Measurements from ENCODE around the gene RASGRP4.

RASGRP4 gene

DNA sequence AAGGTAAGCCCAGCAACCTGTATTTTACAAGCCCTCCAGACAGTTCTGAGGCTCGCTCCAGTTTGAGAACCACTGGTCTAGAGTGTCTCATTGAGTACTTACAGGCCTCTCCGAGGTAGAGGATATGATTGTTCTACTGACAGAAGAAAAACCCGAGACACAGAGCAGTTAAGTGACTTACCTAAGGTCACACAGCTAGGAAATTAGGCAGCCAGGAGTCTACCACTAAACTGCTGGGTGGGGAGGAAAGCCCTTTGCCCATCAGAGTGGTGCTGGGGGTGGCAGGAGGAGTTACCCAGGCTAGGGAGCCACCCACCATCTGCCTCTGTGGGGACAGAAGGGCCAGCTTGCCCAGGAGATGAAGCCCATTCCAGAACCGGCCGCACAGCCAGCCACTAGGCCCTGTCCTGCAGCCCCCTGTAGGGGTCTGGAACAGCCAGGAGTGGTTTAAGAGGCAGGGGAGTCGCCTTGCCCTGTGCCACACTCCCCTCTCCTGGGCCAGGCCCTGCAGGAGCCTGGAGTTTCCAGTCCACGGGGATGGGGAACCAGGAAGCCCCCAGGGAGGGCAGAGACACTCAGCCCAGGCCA is 703 bp downstream of the RASGRP4 start:
- Histone ChIP-seq H3K27me3 (ENCODE audit: insufficient read depth, insufficient read length) (no peaks in the 10 kb centered on the region), H3K9ac (ENCODE audit: insufficient read length, low read depth) (peak overlapping the region; percentile 63), H3K4me3 (ENCODE audit: insufficient read length, low read depth) (peak overlapping the region; percentile 5), H3K36me3 (ENCODE audit: insufficient read depth, insufficient read length, low read length) (no peaks in the 10 kb centered on the region), H3K4me1 (ENCODE audit: insufficient read depth, insufficient read length) (peaks cover 7% of the 10 kb centered on the region), H3K9me3 (ENCODE audit: insufficient read depth, low read length) (no peaks in the 10 kb centered on the region)
- TF ChIP-seq SUZ12 (IDR thresholded peaks at IDR 0.05; ENCODE audit: extremely low read depth, insufficient read depth, insufficient read length): no peak
- no peak for TF ChIP-seq ZNF274 (IDR thresholded peaks at IDR 0.05; ENCODE audit: low read depth, low read length)
- no peak for TF ChIP-seq YY1 (IDR thresholded peaks at IDR 0.05; ENCODE audit: insufficient read depth, insufficient read length)
- no peak for DNase-seq (ENCODE audit: low read depth, low spot score)

DNA sequence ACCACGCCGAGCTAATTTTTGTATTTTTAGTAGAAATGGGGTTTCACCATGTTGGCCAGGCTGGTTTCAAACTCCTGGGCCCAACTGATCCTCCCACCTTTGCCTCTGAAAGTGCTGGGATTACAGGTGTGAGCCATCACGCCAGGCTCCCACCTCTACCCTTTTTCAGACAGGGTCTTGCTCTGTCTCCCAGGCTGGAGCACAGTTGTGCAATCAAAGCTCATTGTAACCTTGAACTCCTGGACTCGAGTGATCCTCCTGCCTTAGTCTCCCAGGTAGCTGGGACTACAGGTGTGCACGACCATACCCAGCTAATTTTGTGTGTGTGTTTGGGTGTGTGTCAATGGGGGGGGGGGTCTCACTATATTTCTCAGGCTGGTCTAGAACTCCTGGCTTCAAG is 1.7 kb downstream of the RASGRP4 start:
- H3K27me3 ChIP-seq (ENCODE audit: insufficient read depth, insufficient read length): no peaks in the 10 kb centered on the region
- H3K9ac ChIP-seq (ENCODE audit: insufficient read length, low read depth): no peak overlapping the region
- H3K9me3 ChIP-seq (ENCODE audit: insufficient read depth, low read length): no peaks in the 10 kb centered on the region
- DNase-seq (ENCODE audit: low read depth, low spot score): no peak
- H3K4me3 ChIP-seq (ENCODE audit: insufficient read length, low read depth): no peak overlapping the region
- no peak for TF ChIP-seq ZNF274 (IDR thresholded peaks at IDR 0.05; ENCODE audit: low read depth, low read length)
- no peak for TF ChIP-seq YY1 (IDR thresholded peaks at IDR 0.05; ENCODE audit: insufficient read depth, insufficient read length)
- no peak for TF ChIP-seq SUZ12 (IDR thresholded peaks at IDR 0.05; ENCODE audit: extremely low read depth, insufficient read depth, insufficient read length)
- H3K36me3 ChIP-seq (ENCODE audit: insufficient read depth, insufficient read length, low read length): no peaks in the 10 kb centered on the region
- peaks cover 7% of the 10 kb centered on the region for H3K4me1 ChIP-seq (ENCODE audit: insufficient read depth, insufficient read length)

DNA sequence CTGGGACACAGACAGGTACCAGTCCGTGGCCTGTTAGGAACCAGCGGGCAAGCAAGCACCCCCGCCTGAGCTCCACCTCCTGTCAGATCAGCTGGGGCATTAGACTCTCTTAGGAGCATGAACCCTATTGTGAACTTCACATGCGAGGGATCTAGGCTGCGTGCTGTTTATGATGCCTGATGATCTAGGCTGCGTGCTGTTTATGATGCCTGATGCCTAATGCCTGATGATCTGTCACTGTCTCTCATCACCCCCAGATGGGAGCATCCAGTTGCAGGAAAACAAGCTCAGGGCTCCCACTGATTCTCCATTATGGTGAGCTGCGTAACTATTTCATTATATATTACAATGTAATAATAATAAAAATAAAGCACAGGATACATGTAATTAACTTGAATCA is 3.6 kb downstream of the RASGRP4 start:
- DNase-seq (ENCODE audit: low read depth, low spot score): no peak
- Histone ChIP-seq H3K9me3 (ENCODE audit: insufficient read depth, low read length) (no peaks in the 10 kb centered on the region), H3K27me3 (ENCODE audit: insufficient read depth, insufficient read length) (peaks cover 4% of the 10 kb centered on the region), H3K36me3 (ENCODE audit: insufficient read depth, insufficient read length, low read length) (no peaks in the 10 kb centered on the region), H3K9ac (ENCODE audit: insufficient read length, low read depth) (no peak overlapping the region), H3K4me1 (ENCODE audit: insufficient read depth, insufficient read length) (peaks cover 7% of the 10 kb centered on the region), H3K4me3 (ENCODE audit: insufficient read length, low read depth) (no peak overlapping the region)
- TF ChIP-seq ZNF274 (IDR thresholded peaks at IDR 0.05; ENCODE audit: low read depth, low read length) (no peak), SUZ12 (IDR thresholded peaks at IDR 0.05; ENCODE audit: extremely low read depth, insufficient read depth, insufficient read length) (no peak), YY1 (IDR thresholded peaks at IDR 0.05; ENCODE audit: insufficient read depth, insufficient read length) (no peak)

DNA sequence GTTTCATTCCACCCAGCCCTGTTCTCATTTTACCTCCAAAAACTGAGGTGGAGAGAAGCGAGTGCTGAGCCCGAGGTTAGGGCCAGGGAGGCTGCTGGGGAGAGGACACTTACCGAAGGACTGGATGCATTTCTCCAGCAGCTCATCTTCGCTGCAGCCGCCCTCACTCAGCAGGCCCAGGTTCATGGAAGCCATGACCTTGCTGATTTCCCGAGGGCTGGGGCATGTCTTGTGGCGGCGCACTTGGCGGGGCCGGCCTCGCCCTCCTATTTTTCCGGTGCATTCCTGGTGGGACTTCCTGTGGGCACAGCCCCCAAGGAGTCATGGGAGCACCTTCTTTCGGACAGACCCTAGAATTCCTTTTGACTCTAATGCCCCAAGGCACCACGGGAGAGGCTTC is 4.2 kb downstream of the RASGRP4 start:
- Histone ChIP-seq H3K36me3 (ENCODE audit: insufficient read depth, insufficient read length, low read length) (no peaks in the 10 kb centered on the region), H3K9ac (ENCODE audit: insufficient read length, low read depth) (no peak overlapping the region), H3K27me3 (ENCODE audit: insufficient read depth, insufficient read length) (peaks cover 4% of the 10 kb centered on the region), H3K9me3 (ENCODE audit: insufficient read depth, low read length) (no peaks in the 10 kb centered on the region), H3K4me1 (ENCODE audit: insufficient read depth, insufficient read length) (peaks cover 12% of the 10 kb centered on the region), H3K4me3 (ENCODE audit: insufficient read length, low read depth) (no peak overlapping the region)
- DNase-seq (ENCODE audit: low read depth, low spot score): no peak
- TF ChIP-seq ZNF274 (IDR thresholded peaks at IDR 0.05; ENCODE audit: low read depth, low read length) (no peak), YY1 (IDR thresholded peaks at IDR 0.05; ENCODE audit: insufficient read depth, insufficient read length) (no peak), SUZ12 (IDR thresholded peaks at IDR 0.05; ENCODE audit: extremely low read depth, insufficient read depth, insufficient read length) (no peak)

DNA sequence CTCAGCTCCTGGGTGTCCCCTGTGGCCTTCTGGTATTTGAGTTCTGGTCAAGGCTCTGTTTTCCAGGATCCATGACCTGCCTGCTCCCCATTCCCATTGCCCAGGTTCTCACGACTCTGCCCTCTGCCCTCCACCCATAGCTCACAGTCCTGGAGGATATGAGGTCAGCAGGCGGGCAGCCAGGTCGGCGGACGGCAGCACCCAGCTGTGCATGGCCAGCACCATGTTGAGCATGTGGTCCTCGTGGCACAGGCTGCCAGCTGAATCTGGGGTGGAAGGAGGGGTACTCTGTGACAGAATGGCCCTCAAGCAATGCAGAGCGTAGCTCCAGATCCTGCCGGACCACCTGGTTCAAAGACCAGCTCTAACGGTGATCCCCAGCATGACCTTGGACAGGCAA is 5.1 kb downstream of the RASGRP4 start:
- DNase-seq (ENCODE audit: low read depth, low spot score): no peak
- Histone ChIP-seq H3K36me3 (ENCODE audit: insufficient read depth, insufficient read length, low read length) (no peaks in the 10 kb centered on the region), H3K9ac (ENCODE audit: insufficient read length, low read depth) (no peak overlapping the region), H3K27me3 (ENCODE audit: insufficient read depth, insufficient read length) (peaks cover 4% of the 10 kb centered on the region), H3K4me3 (ENCODE audit: insufficient read length, low read depth) (no peak overlapping the region), H3K4me1 (ENCODE audit: insufficient read depth, insufficient read length) (peaks cover 12% of the 10 kb centered on the region), H3K9me3 (ENCODE audit: insufficient read depth, low read length) (no peaks in the 10 kb centered on the region)
- no peak for TF ChIP-seq SUZ12 (IDR thresholded peaks at IDR 0.05; ENCODE audit: extremely low read depth, insufficient read depth, insufficient read length)
- TF ChIP-seq ZNF274 (IDR thresholded peaks at IDR 0.05; ENCODE audit: low read depth, low read length): no peak
- TF ChIP-seq YY1 (IDR thresholded peaks at IDR 0.05; ENCODE audit: insufficient read depth, insufficient read length): no peak

DNA sequence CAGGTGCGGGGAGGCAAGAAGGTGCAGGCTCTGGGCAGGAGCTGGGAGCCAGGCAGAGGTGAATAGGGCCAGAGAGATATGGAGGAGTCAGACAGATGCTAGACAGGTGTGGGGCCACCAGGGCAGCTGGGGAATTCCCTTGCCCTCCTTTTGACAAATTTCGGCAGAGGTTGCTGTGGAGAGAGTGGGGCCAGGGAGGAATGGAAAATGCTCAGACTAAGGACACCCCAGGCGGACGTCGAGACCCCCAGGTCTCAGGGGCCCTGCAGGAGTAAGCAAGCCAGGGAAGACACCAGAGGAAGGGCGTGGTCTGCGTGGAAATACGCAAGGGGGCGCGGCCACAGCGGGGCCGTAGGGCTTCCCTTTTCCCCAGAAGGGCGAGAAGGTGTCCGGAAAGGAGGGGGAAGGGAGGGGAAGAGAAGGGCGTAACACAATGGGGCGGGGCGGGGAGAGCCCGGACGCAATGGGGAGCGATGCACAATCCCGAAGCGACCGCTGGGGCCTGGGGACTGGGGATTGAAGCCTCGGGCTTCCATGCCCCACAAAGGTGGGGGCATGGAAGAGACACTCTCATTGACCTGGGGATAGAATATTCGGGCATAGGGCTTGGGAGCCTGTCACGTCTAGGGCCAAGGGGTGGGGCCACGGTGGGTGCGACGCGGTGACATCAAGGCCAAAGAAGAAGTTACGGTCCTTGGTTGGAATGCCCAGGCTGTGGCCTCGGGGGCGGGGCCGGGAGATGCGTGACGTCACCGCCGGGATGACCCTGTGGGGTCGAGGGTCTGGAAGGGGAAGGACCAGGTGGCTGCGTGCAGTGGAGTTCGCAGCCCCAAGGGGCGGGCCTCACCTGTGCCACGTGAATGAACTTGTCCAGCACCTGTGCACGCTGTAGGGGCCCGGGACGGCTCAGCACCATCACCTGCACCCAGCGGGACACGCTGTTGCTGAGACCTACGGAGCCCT is 8.2 kb downstream of the RASGRP4 start:
- DNase-seq (ENCODE audit: low read depth, low spot score): no peak

DNA sequence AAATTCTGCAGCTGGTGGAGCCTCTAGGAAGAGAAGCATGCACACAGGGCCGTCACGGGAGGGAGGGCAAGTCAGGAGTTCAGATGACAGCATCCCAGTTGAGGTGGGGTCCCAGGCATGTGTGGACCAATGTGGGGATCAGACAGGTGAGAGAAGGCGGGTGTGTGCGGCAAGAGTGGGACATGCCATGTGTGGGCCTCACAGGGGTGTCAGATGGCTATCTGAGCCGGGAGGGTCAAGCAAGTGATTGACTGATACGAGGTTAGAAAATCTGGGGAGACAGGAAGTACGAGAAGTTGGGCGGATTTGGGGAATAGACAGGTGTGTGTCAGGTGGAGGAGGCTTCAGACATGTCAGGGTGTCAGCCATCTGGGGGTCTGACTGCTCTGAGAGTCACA is 8.9 kb downstream of the RASGRP4 start:
- no peak for TF ChIP-seq ZNF274 (IDR thresholded peaks at IDR 0.05; ENCODE audit: low read depth, low read length)
- TF ChIP-seq YY1 (IDR thresholded peaks at IDR 0.05; ENCODE audit: insufficient read depth, insufficient read length): no peak
- no peak for TF ChIP-seq SUZ12 (IDR thresholded peaks at IDR 0.05; ENCODE audit: extremely low read depth, insufficient read depth, insufficient read length)
- Histone ChIP-seq H3K9ac (ENCODE audit: insufficient read length, low read depth) (peak overlapping the region; percentile 64), H3K27me3 (ENCODE audit: insufficient read depth, insufficient read length) (peaks cover 4% of the 10 kb centered on the region), H3K4me3 (ENCODE audit: insufficient read length, low read depth) (peak overlapping the region; percentile 19), H3K4me1 (ENCODE audit: insufficient read depth, insufficient read length) (peaks cover 5% of the 10 kb centered on the region), H3K36me3 (ENCODE audit: insufficient read depth, insufficient read length, low read length) (no peaks in the 10 kb centered on the region), H3K9me3 (ENCODE audit: insufficient read depth, low read length) (no peaks in the 10 kb centered on the region)
- no peak for DNase-seq (ENCODE audit: low read depth, low spot score)

More for the DNA sequence above, 8.2 kb downstream of the RASGRP4 start:
- Histone ChIP-seq H3K4me3 (ENCODE audit: insufficient read length, low read depth) (peak overlapping the region; percentile 19), H3K9ac (ENCODE audit: insufficient read length, low read depth) (peak overlapping the region; percentile 64), H3K36me3 (ENCODE audit: insufficient read depth, insufficient read length, low read length) (no peaks in the 10 kb centered on the region), H3K9me3 (ENCODE audit: insufficient read depth, low read length) (no peaks in the 10 kb centered on the region), H3K27me3 (ENCODE audit: insufficient read depth, insufficient read length) (peaks cover 4% of the 10 kb centered on the region), H3K4me1 (ENCODE audit: insufficient read depth, insufficient read length) (peaks cover 8% of the 10 kb centered on the region)
- TF ChIP-seq YY1 (IDR thresholded peaks at IDR 0.05; ENCODE audit: insufficient read depth, insufficient read length): no peak
- TF ChIP-seq ZNF274 (IDR thresholded peaks at IDR 0.05; ENCODE audit: low read depth, low read length): no peak
- TF ChIP-seq SUZ12 (IDR thresholded peaks at IDR 0.05; ENCODE audit: extremely low read depth, insufficient read depth, insufficient read length): no peak
